D721Med (cell line): ENCODE results near the gene PKDCC.

Source experiments
- DNase-seq: peaks from one replicate; pipeline ENCODE4 v3.0.0; 2011; ENCODE audit warnings: low spot score; ENCODE audit not compliant: insufficient read length
- FAIRE-seq: peaks from 2 replicates; lab custom pipeline; 2011; peaks lifted over from hg19 to GRCh38; lab: Jason Lieb, UNC
- CTCF ChIP-seq: IDR thresholded peaks from 2 replicates; pipeline ENCODE4 v1.5.1; 2012; ENCODE audit warnings: mild to moderate bottlenecking, control low read depth; ENCODE audit not compliant: insufficient read depth; ENCODE audit errors: missing control alignments

Gene PKDCC

DNA sequence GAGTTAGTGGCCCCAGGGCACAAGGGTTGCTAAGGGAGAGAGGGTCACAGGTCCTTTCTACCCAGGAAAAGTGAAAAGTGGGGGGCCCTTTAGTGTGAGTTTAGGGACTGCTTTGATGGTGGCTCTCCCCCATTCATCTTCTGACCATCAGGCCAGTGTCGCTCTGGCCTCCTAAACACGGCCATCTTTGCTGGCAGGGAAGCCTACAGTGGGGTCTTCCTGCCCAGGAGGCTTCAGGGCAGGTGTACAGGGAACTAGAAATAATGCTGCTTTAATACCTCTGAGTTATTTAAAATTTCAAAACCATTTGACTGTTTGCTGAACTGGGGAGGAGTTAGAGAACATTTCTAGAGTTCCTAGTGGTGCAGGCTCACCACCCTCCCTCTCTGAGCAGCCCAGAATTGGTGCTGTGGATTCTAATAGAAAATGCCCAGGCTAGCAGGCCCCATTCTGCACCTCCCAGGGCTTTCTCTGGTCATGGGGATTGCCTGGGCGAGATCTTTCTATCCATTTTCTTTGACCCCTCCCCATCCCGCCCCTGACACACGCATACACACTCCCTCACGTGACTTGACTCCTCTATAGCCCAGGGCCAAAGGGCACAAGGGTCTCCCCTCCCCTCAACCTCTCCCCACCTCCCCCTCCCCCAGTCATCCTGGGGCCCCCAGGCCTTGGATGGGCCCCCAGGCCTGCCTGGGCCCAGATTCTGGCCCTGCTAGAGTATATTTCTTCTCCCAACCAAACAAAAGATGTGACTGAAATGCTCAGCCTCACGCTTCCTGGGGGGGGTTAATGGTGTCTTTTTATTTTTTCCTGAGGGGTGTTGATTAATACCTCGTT is 3.1 kb downstream of the PKDCC start:
- TF ChIP-seq CTCF: no peak
- DNase-seq: no peak
- no peak for FAIRE-seq

DNA sequence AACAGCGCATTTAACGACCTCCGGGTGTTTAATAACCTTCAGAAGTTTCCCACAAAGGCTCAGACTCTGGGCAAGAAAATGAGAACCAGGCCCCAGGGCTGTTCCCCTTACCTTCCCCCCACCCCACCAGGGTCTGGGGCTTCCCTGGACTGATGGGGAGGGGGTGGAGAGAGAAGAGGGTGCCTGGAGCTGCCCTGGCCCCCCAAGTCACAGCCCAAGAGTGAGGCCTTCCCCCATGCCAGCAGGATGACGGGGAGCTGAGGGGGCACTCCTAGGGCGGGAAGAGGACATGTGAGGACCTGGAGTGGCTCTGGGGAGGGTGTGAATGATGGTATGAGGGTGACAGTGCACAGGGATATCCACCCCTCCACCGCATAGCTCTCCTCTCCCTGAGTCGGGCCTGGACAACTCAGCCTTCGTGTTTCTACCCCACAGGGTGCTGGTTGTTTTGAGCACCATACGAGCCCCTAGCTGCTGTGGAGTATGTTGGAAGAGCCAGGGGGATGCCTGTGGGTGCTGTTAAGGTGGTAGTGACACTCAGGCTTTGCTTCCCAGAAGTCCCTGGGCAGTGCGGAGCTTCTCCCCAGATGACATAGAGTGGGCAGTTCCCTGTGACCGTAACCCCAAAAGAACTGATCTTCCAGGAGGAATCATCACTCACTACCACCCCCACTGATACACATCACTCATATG is 3.9 kb downstream of the PKDCC start:
- FAIRE-seq (no peak), DNase-seq (no peak)
- no peak for TF ChIP-seq CTCF

DNA sequence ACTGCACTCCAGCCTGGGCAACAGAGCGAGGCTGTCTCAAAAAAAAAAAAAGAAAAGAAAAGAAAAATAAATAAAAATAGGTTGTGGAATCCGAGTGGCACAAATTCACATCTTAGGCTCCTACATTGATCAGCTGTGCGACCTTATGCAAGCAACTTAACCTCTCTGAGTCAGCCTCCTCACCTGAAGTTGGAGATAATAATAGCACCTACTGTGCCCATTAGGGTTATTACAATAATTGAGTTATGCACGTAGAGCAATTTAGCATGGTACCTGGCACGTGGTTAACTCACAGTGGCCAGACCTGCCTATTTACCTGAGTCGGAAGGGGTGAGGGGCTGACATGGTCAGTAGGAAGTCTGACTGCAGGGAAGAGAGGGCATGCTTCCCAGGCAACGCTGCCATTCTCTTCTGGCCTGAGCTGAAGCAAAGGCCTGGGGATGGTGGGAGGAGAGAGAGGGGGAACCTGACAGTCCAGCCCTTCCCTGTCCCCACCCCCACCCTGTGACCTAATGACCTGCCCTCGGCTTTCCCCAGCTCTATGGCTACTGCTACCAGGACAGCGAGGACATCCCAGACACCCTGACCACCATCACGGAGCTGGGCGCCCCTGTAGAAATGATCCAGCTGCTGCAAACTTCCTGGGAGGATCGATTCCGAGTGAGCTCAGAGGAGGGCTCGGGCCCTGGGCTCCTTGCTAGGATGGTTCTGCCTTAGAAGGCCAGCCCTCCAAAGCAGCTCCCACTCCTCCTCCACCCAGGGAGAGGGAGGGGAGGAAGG is 5.1 kb downstream of the PKDCC start:
- no peak for TF ChIP-seq CTCF
- no peak for FAIRE-seq
- no peak for DNase-seq

DNA sequence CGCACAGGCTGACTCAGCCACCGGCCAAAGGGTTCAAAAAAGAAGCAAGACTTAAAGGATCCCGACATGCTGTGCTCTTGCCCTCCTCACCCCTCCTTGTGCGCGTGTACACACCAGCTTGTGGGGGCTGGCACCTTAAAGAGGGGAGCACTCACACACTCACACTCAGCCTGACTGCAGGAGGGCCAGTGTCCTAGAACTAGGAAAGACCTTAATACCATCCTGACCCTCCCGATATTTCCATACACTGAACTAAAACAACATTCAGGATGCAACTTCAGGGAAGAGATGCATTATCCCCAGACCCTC is 5.6 kb downstream of the PKDCC start:
- DNase-seq: no peak
- TF ChIP-seq CTCF: no peak
- no peak for FAIRE-seq

GRCh38 chr2:42053791-42054701 is 6.2 kb downstream of the PKDCC start:
- FAIRE-seq (no peak), DNase-seq (no peak)
- TF ChIP-seq CTCF: no peak

- DNase-seq: no peak
- no peak for FAIRE-seq
- no peak for TF ChIP-seq CTCF
These were observed 7.1 kb downstream of the PKDCC start for GRCh38 chr2:42054714-42055430.
